Naive thymus-derived CD4-positive, alpha-beta T cell (primary cell): ENCODE data around the gene CYBB. TPM values are rescaled to one million over a fixed set of nuclear protein-coding genes. Genes with fewer than 3 reads are reported as not detected.
A peak's percentile ranks its signal among the peaks of the same experiment; 100 is the strongest.

Source experiments
- ATAC-seq: fragments of 150-1000 bp; cut with Tn5 transposase; 2 replicates; pipeline ENCODE4 v1.10.0; 2021; ENCODE audit warnings: mild to moderate bottlenecking, moderate library complexity
- CTCF ChIA-PET: fragments of 350-600 bp; sonication (Branson Sonifier 250); formaldehyde crosslinking; loops from one replicate; lab custom pipeline; 2021; ENCODE audit warnings: antibody characterized with exemption; lab: Charles Lee
- POLR2A ChIA-PET: fragments of 350-600 bp; sonication (Branson Sonifier 250); formaldehyde crosslinking; loops from one replicate; lab custom pipeline; 2021; ENCODE audit warnings: antibody characterized with exemption, inconsistent platforms; lab: Charles Lee
- DNase-seq, 9 donors: peaks; one replicate each; pipeline versions ENCODE4 v3.0.0 to v3.0.0-alpha.2; 2020 to 2022; ENCODE audit warnings: mixed read lengths in 1 of 9
- H3K27ac ChIP-seq: one replicate; pipeline ENCODE4 v1.7.0; 2013; ENCODE audit warnings: mild to moderate bottlenecking, low read depth, low read length, moderate library complexity
- H3K27me3 ChIP-seq, 2 donors: one replicate each; pipeline ENCODE4 v1.7.0; 2013; ENCODE audit warnings: low read length in 2 of 2, mild to moderate bottlenecking in 2 of 2, moderate library complexity in 2 of 2; ENCODE audit not compliant: control insufficient read depth in 2 of 2, insufficient read depth in 2 of 2
- H3K36me3 ChIP-seq, 3 experiments: 1 replicate in 2 of 3; 2 replicates in 1 of 3; pipeline ENCODE4 v1.7.0; 2013; ENCODE audit warnings: low read length in 3 of 3, mild to moderate bottlenecking in 3 of 3, moderate library complexity in 1 of 3; ENCODE audit not compliant: insufficient read depth in 3 of 3, control insufficient read depth in 2 of 3
- H3K4me1 ChIP-seq, 2 donors: one replicate each; pipeline ENCODE4 v1.7.0; 2013; ENCODE audit warnings: low read length in 2 of 2, mild to moderate bottlenecking in 2 of 2, moderate library complexity in 1 of 2; ENCODE audit not compliant: control insufficient read depth in 2 of 2, insufficient read depth in 2 of 2
- H3K4me3 ChIP-seq: 2 replicates; pipeline ENCODE4 v1.7.0; 2013; ENCODE audit warnings: mild to moderate bottlenecking, low read length
- H3K9me3 ChIP-seq, 3 experiments: 1 replicate in 2 of 3; 2 replicates in 1 of 3; pipeline ENCODE4 v1.7.0; 2013; ENCODE audit warnings: low read length in 3 of 3; ENCODE audit not compliant: control insufficient read depth in 2 of 3
- H3K27ac Mint-ChIP-seq, 9 donors: one replicate each; pipeline ENCODE4 v1.8.0; 2020 to 2022; ENCODE audit warnings: mixed read lengths in 9 of 9, mild to moderate bottlenecking in 8 of 9, moderate library complexity in 5 of 9, inconsistent platforms in 2 of 9
- H3K27me3 Mint-ChIP-seq, 5 donors: one replicate each; pipeline ENCODE4 v1.8.0; 2021 to 2022; ENCODE audit warnings: mixed read lengths in 5 of 5, mild to moderate bottlenecking in 1 of 5
- H3K36me3 Mint-ChIP-seq, 5 donors: one replicate each; pipeline ENCODE4 v1.8.0; 2020 to 2022; ENCODE audit warnings: mixed read lengths in 5 of 5, mild to moderate bottlenecking in 3 of 5, inconsistent platforms in 1 of 5
- H3K4me1 Mint-ChIP-seq, 7 donors: one replicate each; pipeline ENCODE4 v1.8.0; 2020 to 2022; ENCODE audit warnings: mixed read lengths in 7 of 7, mild to moderate bottlenecking in 3 of 7, inconsistent platforms in 1 of 7
- H3K4me3 Mint-ChIP-seq, 10 donors: one replicate each; pipeline ENCODE4 v1.8.0; 2020 to 2022; ENCODE audit warnings: mild to moderate bottlenecking in 10 of 10, mixed read lengths in 10 of 10, moderate library complexity in 6 of 10, inconsistent platforms in 2 of 10
- H3K9me3 Mint-ChIP-seq, 11 donors: one replicate each; pipeline ENCODE4 v1.8.0; 2020 to 2022; ENCODE audit warnings: mixed read lengths in 11 of 11, mild to moderate bottlenecking in 4 of 11, inconsistent platforms in 1 of 11, moderate library complexity in 1 of 11
- intact Hi-C, 2 donors: fragments of 100-400 bp; cut with micrococcal nuclease; formaldehyde crosslinking; loops; one replicate each; pipeline ENCODE4 v1.15.1; 2023
- polyA plus RNA-seq, 2 donors: library from polyadenylated mRNA; unstranded; fragments of 300-500 nt; fragmentation: Illumina TruSeq; gene quantifications; one replicate each; pipeline ENCODE4 v1.2.3, GENCODE V29; 2021
- total RNA-seq, 6 experiments: library from RNA in 5 of 6; stranded (reverse) in 5 of 6; gene quantifications; 1 replicate in 5 of 6; 2 replicates in 1 of 6; pipeline ENCODE4 v1.2.3 and lab custom pipeline; 2021 to 2026

CYBB gene
- total and polyA plus RNA-seq, 7 experiments from 2014 or later, result 0.33 to 223 (median 8.6) TPM; not detected in 1

GRCh38 chrX:37846558-37846933 is 66.7 kb downstream of the CYBB start:
- POLR2A ChIA-PET, result no interaction called here
- Mint-ChIP-seq H3K4me1 (peaks cover 5 to 48% (median 31%) of the 10 kb centered on the region in 7 donors), H3K27me3 (no peaks in the 10 kb centered on the region), H3K27ac (peak overlapping the region; percentile 79 to 96 (median 89)), H3K9me3 (peaks cover 0 to 4% (median 0%) of the 10 kb centered on the region in 11 donors), H3K36me3 (peaks cover 0 to 3% (median 0%) of the 10 kb centered on the region in 5 donors), H3K4me3 (peak overlapping the region; percentile 68 to 93 (median 88))
- Histone ChIP-seq H3K27ac (peak overlapping the region; percentile 96), H3K9me3 (no peaks in the 10 kb centered on the region), H3K4me3 (peak overlapping the region; percentile 84), H3K4me1 (peaks cover 4 to 8% of the 10 kb centered on the region in 2 donors), H3K27me3 (no peaks in the 10 kb centered on the region), H3K36me3 (no peaks in the 10 kb centered on the region)
- ATAC-seq (no peak), DNase-seq (no peak)
- CTCF ChIA-PET, result no interaction called here
- intact Hi-C loops, result loop anchor here (5.0 kb wide), 2 partner anchors 59 to 481 kb away; partner anchors contain the start of gene RPGR (in 1 of the 2)

DNA sequence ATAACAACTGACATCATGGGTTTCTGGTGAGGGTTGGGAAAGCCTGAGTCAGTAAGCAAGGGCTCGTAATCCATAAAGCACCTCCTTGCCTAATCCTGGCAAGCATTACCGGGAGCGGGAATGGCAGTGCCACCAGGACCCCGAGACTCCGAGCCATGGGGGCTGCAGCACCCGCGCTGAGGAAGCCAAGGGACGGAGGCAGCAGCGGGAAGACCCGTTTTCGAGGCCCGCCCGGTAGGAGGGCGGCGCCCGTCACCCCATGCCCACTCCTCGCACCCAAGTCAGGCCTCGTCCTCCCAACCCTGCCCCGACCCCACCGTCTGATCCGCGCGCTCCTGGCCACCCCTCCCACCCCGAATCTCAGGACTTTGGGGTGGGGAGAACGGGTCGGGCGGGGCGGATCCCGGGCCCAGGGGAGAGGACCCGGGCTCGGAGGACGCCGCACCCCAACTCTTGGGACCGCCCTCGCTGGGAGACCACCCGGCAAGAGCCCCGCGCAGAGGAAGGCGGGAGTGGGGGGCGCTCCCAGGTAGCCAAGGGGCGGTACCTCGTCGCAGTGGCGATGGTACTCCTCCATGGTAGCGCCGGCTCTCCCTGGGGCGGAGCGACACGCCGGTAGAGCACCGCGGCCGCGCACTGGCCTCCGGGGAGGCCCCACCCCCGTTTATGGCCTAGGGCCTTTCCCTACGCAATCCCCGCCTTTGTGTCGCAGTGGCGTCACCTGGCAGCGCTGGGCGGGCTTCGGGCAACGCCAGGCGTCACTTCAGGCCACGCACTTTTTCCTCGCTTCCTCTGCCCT is 67.3 kb downstream of the CYBB start, which contains the start of gene DYNLT3:
TSS of gene DYNLT3 (minus strand) at position 638 of the 799 bp plus-strand sequence. CDS start at position 577, 61 bp downstream.
- Mint-ChIP-seq H3K4me3 (peak within 1 kb of the TSS; percentile 68 to 93 (median 88)), H3K9me3 (peaks cover 0 to 4% (median 0%) of the 10 kb centered on the region in 11 donors), H3K27me3 (no peaks in the 10 kb centered on the region), H3K36me3 (peaks cover 0 to 3% (median 0%) of the 10 kb centered on the region in 5 donors), H3K27ac (peak within 1 kb of the TSS; percentile 89 to 98 (median 94)), H3K4me1 (peaks cover 5 to 44% (median 31%) of the 10 kb centered on the region in 7 donors)
- intact Hi-C loops, result loop anchor here (1.0 to 5.0 kb wide), 4 partner anchors 60 to 480 kb away; partner anchors contain the start of gene RPGR (in 2 of the 2)
- peaks cover 4 to 8% of the 10 kb centered on the region in 2 donors for H3K4me1 ChIP-seq
- H3K27me3 ChIP-seq, result no peaks in the 10 kb centered on the region
- peak within 1 kb of the TSS; percentile 84 for H3K4me3 ChIP-seq
- DNase-seq (peak; percentile 51 to 80 (median 71)), ATAC-seq (peak; percentile 99)
- ChIA-PET POLR2A (no interaction called here), CTCF (no interaction called here)
- H3K9me3 ChIP-seq, result no peaks in the 10 kb centered on the region
- H3K27ac ChIP-seq, result peak within 1 kb of the TSS; percentile 96
- H3K36me3 ChIP-seq, result no peaks in the 10 kb centered on the region

DNA sequence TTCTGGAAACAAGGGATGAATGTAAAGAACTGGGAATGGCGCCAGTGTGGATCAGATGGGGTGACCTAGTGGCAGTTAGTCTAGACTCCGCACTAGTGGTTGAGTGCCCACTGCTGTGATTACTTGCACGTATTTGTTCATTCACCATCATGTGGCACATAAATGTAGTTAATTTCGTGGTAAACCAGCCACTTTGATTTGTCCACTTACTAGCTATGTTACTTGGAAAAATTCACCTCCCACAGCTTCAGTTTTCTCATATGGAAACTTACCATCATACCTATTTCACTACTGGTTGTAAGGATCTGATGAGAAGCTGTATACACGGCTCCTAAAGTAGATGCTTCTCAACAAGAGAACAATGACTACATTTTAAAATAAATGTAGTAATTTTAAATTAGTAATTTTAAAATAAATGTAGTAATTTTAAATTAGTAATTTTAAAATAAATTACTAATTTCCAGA is 67.9 kb downstream of the CYBB start:
- Histone ChIP-seq H3K36me3 (no peaks in the 10 kb centered on the region), H3K27me3 (no peaks in the 10 kb centered on the region), H3K4me1 (peaks cover 4 to 8% of the 10 kb centered on the region in 2 donors), H3K4me3 (peak overlapping the region; percentile 84), H3K27ac (peak overlapping the region; percentile 96), H3K9me3 (no peaks in the 10 kb centered on the region)
- DNase-seq (no peak), ATAC-seq (no peak)
- intact Hi-C loops, result loop anchor here (1.0 to 5.0 kb wide), 4 partner anchors 60 to 480 kb away; partner anchors contain the start of gene RPGR (in 2 of the 2)
- H3K36me3 Mint-ChIP-seq, result peaks cover 0 to 3% (median 0%) of the 10 kb centered on the region in 5 donors
- H3K4me3 Mint-ChIP-seq, result peak overlapping the region; percentile 68 to 93 (median 88)
- peaks cover 5 to 41% (median 31%) of the 10 kb centered on the region in 7 donors for H3K4me1 Mint-ChIP-seq
- POLR2A ChIA-PET, result no interaction called here
- CTCF ChIA-PET, result no interaction called here
- no peaks in the 10 kb centered on the region for H3K27me3 Mint-ChIP-seq
- peak overlapping the region; percentile 87 to 98 (median 94) for H3K27ac Mint-ChIP-seq
- peaks cover 0 to 4% (median 0%) of the 10 kb centered on the region in 11 donors for H3K9me3 Mint-ChIP-seq

- no peak for ATAC-seq
- H3K36me3 Mint-ChIP-seq, result peaks cover 0 to 2% (median 0%) of the 10 kb centered on the region in 5 donors
These were observed 74.3 kb downstream of the CYBB start for GRCh38 chrX:37854148-37854547.

GRCh38 chrX:37854748-37855147 is 74.9 kb downstream of the CYBB start:
- no peaks in the 10 kb centered on the region for H3K27me3 ChIP-seq
- intact Hi-C loops, result no loop called here
- ATAC-seq, result no peak
- no peaks in the 10 kb centered on the region for H3K4me1 ChIP-seq
- H3K4me3 Mint-ChIP-seq, result no peak overlapping the region
- CTCF ChIA-PET, result no interaction called here
- H3K9me3 Mint-ChIP-seq, result peaks cover 0 to 4% (median 0%) of the 10 kb centered on the region in 11 donors
- no peak for DNase-seq
- POLR2A ChIA-PET, result no interaction called here
- peaks cover 0 to 3% (median 2%) of the 10 kb centered on the region in 7 donors for H3K4me1 Mint-ChIP-seq
- H3K27ac Mint-ChIP-seq, result no peak overlapping the region
- peaks cover 0 to 7% (median 0%) of the 10 kb centered on the region in 5 donors for H3K27me3 Mint-ChIP-seq
- H3K9me3 ChIP-seq, result no peaks in the 10 kb centered on the region
- no peaks in the 10 kb centered on the region for H3K36me3 ChIP-seq
- H3K27ac ChIP-seq, result no peak overlapping the region
- H3K4me3 ChIP-seq, result no peak overlapping the region
- H3K36me3 Mint-ChIP-seq, result peaks cover 0 to 2% (median 0%) of the 10 kb centered on the region in 5 donors

More at GRCh38 chrX:37854148-37854547, 74.3 kb downstream of the CYBB start:
- Mint-ChIP-seq H3K4me1 (peaks cover 0 to 6% (median 3%) of the 10 kb centered on the region in 7 donors), H3K4me3 (no peak overlapping the region), H3K27me3 (peaks cover 0 to 7% (median 0%) of the 10 kb centered on the region in 5 donors), H3K27ac (no peak overlapping the region), H3K9me3 (peaks cover 0 to 4% (median 0%) of the 10 kb centered on the region in 11 donors)
- no peaks in the 10 kb centered on the region for H3K9me3 ChIP-seq
- H3K27ac ChIP-seq, result no peak overlapping the region
- POLR2A ChIA-PET, result no interaction called here
- intact Hi-C loops, result no loop called here
- DNase-seq, result no peak
- H3K36me3 ChIP-seq, result no peaks in the 10 kb centered on the region
- CTCF ChIA-PET, result interaction anchor here (1.1 kb wide), 1 partner anchor 29 kb away, joined by 3 read pairs; no protein-coding TSS in a partner anchor
- no peak overlapping the region for H3K4me3 ChIP-seq
- no peaks in the 10 kb centered on the region for H3K27me3 ChIP-seq
- no peaks in the 10 kb centered on the region for H3K4me1 ChIP-seq

DNA sequence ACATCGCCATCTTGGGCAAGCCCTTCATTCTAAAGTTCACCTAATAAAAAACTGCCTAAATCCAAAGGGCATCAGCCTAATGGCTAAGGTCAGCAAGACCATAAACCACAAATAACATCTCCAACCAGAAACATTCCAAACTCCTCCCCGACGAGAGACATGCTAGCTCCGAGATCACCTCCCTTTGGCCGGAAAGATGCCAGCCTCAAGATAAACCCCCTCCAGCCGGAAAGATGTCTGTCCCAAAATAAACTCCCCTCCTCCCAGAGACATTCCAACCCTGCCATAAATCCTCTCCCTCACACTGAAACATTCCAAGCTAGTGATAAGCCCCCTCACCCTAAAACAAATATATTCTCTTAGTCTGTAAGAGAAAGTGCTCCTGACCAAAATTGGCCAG is 80.9 kb downstream of the CYBB start:
- ChIA-PET POLR2A (no interaction called here), CTCF (no interaction called here)
- peaks cover 0 to 1% (median 0%) of the 10 kb centered on the region in 11 donors for H3K9me3 Mint-ChIP-seq
- peaks cover 13 to 18% (median 17%) of the 10 kb centered on the region in 5 donors for H3K27me3 Mint-ChIP-seq
- Histone ChIP-seq H3K9me3 (no peaks in the 10 kb centered on the region), H3K36me3 (no peaks in the 10 kb centered on the region), H3K4me3 (no peak overlapping the region), H3K27ac (no peak overlapping the region), H3K4me1 (no peaks in the 10 kb centered on the region), H3K27me3 (no peaks in the 10 kb centered on the region)
- intact Hi-C loops, result no loop called here
- H3K36me3 Mint-ChIP-seq, result no peaks in the 10 kb centered on the region
- DNase-seq, result no peak
- no peaks in the 10 kb centered on the region for H3K4me1 Mint-ChIP-seq
- H3K4me3 Mint-ChIP-seq, result no peak overlapping the region
- H3K27ac Mint-ChIP-seq, result no peak overlapping the region
- ATAC-seq, result no peak
